Loucy (cell line): ENCODE results near the gene CTNNA2.

ENCODE experiments used
- CTCF ChIP-seq: fragments of 200-600 bp; sonication (generic); conservative IDR thresholded peaks from 2 replicates; pipeline ENCODE4 v1.5.1; 2014; ENCODE audit warnings: mild to moderate bottlenecking, antibody characterized with exemption, low read length
- EZH2phosphoT487 ChIP-seq: fragments of 200-600 bp; IDR thresholded peaks from 2 replicates; pipeline ENCODE4 v1.6.1; 2018; ENCODE audit warnings: antibody characterized with exemption, mild to moderate bottlenecking, moderate library complexity, borderline replicate concordance

- no peak for TF ChIP-seq CTCF
- TF ChIP-seq EZH2phosphoT487 = no peak
Measured at GRCh38 chr2:80281049-80281448, 768.2 kb downstream of the CTNNA2 start.
